Colon (tissue), 2 donors: ENCODE measurements around the gene RSPO1.
"Not testable (repeated sequence)": the region's sequence is repeated elsewhere in the genome, so short reads cannot be mapped to it uniquely, and the experiment has no call there.

Experiments used
- FAIRE-seq: peaks from 2 replicates; lab custom pipeline; 2012; peaks lifted over from hg19 to GRCh38; lab: Jason Lieb, UNC
- donor health status: control.
- donor health status: control.

Gene RSPO1, protein sequence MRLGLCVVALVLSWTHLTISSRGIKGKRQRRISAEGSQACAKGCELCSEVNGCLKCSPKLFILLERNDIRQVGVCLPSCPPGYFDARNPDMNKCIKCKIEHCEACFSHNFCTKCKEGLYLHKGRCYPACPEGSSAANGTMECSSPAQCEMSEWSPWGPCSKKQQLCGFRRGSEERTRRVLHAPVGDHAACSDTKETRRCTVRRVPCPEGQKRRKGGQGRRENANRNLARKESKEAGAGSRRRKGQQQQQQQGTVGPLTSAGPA

DNA sequence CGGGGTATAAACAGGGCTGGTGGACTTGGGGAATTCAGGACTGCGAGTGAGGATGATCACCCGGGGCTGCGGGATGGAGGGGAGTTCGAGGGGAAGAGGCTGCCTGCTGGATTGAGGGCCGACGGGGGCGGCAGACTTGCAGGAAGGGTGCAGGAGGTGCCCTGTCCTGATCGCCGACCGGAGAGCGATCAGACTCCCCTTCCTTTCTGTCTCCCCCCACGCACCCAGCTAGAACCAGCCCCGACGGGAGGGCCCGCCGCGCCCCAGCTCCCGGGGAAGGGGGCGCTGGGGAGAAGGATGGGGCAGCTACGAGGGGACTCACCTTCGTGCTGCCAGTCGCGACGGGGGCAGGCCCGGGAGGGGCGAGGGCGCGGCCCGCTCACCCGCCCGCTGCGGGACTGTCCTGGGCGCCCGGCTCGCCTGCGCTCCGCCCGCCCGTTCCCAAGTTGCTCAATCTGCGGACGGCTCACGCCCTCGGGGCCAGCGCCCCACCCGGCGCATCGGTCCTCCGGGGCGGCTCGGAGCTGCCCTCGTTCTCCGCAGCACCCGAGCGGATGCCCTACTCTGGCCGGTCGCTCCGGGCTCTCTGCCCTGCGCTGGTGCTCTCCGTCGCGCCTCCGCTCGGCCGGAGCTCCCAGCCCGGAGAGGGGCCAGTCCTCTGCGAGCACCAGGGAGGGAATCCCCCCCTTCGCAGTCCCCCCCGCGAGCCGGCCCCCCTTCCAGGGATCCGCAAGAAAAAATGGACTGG is at the start of gene RSPO1:
TSS of gene RSPO1 (minus strand) at position 649 of the 748 bp plus-strand sequence. CDS start 5,231 bp downstream, outside the sequence.
- no peak for FAIRE-seq

GRCh38 chr1:37684182-37684581 is 49.5 kb upstream of the RSPO1 start:
- FAIRE-seq: not testable (repeated sequence)

GRCh38 chr1:37682334-37682987 is 47.8 kb upstream of the RSPO1 start:
- FAIRE-seq: no peak

DNA sequence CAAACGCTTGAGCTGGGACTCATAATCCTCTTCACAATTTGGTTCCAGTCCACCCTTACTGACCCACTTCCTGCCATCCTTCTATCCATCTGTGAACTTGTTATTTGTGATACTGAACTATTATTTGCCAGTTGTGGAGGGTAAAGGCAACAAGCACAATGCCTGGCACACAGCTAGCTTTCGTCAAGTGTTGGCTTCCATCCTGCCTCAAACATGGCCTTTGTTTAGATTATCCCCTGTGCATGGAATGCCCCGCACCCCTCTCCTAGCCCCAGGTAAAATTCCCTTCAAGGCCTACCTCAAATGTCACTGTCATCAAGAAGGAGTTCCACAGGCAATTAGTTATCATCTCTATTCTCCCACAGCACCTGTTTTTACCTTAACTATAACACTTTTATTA is 46.2 kb upstream of the RSPO1 start:
- no peak for FAIRE-seq

DNA sequence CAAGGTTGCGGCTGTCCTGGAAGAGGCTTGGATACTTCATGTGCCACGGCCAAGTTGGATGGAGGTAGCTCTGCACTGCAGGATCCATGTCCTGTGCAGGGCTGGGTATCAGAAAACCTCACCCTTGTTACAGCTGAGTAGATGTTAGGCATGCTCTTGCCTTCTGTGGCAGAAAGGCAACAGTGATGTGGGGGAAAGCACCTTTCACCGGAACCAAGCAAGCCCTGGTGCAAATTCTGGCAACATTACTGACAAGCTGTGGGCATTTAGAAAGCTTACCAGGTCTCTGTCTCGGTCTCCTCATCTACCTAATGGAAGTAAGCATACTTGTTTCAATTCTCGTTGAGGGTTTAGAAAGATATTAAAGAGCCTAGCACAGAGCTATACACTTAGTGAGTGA is 43.1 kb upstream of the RSPO1 start:
- no peak for FAIRE-seq

- FAIRE-seq: no peak
Measured at GRCh38 chr1:37677143-37677439, 42.4 kb upstream of the RSPO1 start.

- FAIRE-seq: no peak
Measured at GRCh38 chr1:37676281-37677142, 41.8 kb upstream of the RSPO1 start.

DNA sequence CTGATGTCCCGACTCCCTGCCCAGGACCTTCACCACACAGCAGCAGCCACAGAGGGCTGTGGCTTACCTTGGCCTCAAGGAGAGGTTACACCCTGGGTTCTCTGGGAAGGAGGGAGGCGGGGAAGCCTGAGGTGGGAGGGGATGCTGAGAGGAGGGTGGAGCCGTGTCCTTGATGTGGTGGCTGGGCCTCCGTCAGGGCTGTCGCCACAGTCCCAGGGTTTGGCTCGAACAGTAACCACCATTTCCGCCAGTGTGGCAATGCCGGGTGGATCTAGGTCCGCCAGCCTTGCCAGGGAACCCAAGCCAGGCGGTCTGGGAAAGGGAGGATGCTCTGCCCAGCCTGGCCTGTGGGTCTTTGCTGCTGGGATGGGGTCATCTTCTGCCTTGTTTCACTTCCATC is 39.2 kb upstream of the RSPO1 start:
- FAIRE-seq: no peak

DNA sequence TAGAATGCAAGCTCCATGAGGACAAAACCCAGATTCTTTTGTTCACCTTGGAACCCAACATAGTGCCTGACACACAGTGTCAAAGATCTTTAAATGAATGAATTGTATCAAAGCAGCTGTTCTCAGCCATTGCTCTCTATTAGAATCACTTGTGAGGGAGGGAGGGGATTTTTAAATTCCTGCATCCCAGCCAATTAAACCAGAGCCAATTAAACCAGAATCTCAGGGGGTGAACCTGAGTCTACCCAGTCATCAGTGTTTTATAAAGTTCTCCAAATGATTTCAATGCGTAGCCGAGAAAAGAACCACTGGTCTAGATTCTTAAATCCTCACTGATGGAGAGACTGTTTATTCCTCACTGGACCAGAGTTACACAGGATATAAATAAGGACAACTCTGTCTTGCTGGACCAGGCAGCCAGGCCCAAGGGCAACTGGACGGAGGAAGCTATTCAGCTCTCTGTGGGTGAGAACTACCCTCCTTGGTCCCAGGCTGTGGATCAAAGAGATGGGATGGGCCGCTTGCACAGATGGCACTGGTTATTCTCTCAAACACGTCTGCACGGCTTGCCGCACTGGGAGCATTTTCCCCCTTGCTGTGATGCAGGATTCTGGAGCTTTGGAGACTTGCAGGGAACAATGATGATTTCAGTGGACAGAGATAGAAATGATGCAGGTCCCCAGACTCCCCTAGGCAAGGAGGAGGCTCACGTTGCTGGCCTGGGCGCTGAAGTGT is 37.6 kb upstream of the RSPO1 start:
- no peak for FAIRE-seq

DNA sequence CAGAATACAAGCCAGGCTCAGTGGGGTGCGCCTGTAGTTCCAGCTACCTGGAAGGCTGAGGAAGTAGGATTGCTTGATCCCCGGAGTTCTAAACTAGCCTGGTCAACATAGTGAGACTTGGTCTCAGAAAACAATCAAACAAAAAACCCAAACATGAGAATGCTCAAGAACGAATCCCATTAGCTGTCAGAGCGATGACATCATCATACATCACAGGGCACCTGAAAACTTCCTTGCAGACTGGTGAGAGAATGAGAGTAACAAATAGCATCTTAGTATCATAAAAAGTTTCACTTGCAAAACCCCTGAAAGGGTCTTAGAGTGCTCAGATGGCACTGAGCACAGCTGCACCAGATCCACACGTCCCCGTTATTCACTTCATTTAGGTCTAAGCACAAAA is 36.6 kb upstream of the RSPO1 start:
- no peak for FAIRE-seq

DNA sequence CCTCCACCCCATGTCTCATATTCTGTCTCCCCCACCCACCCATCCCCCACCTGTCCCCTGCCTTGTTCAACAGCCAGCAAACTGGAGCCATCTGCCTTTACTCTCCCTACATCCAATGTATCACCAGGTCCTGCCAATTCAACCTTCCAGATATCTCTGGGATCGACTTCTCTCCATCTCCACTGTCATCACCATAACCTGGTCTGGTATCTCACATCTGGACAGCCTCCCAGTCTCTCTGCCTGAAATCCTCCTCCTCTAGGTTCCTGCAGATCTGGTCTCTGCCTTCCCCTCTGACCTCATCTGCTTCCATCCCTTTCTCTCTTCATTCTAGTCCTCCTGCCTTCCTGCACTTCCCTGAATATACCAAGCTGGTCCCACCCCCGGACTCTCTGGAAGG is 35.4 kb upstream of the RSPO1 start:
- no peak for FAIRE-seq

GRCh38 chr1:37667023-37667671 is 32.5 kb upstream of the RSPO1 start:
- FAIRE-seq: no peak

- no peak for FAIRE-seq
Measured at GRCh38 chr1:37666241-37666867, 31.7 kb upstream of the RSPO1 start.

DNA sequence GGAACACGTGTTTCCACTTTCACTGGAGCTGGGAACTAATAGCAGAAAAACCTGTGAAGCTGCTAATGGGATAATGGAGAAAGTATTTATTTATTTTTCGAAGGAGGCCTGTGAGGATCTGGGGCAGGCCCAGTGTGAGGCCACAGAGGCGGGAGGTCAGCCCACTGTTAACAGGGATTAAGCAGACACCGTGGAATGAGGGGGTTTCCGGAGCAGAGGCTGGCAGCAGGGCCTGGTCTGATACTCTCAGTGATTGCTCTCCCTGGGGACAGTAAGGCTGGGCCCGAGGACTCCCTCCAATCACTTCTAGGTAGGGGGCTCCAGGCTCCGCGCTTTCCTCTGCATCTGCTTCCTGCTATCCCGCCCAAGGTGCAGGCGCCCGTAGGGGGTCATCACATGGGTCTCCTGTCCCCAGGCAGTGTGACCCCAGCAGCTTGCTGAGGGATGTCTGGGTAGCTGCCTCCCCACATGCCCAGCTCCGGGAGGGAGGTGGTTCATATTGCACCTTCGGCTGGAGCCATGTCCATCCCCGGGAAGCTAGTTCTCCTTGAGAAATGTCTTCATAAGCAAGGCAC is 28.8 kb upstream of the RSPO1 start:
- FAIRE-seq: no peak

GRCh38 chr1:37662031-37662755 is 27.5 kb upstream of the RSPO1 start:
- no peak for FAIRE-seq

DNA sequence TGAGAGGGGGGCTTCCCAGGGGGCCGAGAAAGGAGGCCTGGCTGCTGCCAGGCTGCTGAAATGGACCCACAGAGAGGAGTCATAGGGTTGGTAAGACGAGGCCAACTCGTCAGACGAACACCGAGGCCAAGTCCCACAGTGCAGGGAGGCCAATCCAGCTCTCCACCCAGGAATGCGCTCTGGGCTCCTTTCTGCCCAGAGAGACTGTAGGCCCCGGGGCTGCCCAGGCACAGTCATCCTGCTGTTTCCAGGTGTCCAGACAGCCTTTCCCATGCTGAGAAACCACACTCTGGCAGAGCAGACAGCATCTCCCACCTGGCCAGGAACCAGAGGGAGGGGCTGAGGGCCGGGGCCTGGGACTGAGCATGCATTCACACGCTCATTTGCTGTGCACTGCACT is 26.7 kb upstream of the RSPO1 start:
- no peak for FAIRE-seq

- FAIRE-seq: no peak
Measured at GRCh38 chr1:37660664-37661063, 26.0 kb upstream of the RSPO1 start.

GRCh38 chr1:37658486-37658885 is 23.8 kb upstream of the RSPO1 start:
- FAIRE-seq: no peak

DNA sequence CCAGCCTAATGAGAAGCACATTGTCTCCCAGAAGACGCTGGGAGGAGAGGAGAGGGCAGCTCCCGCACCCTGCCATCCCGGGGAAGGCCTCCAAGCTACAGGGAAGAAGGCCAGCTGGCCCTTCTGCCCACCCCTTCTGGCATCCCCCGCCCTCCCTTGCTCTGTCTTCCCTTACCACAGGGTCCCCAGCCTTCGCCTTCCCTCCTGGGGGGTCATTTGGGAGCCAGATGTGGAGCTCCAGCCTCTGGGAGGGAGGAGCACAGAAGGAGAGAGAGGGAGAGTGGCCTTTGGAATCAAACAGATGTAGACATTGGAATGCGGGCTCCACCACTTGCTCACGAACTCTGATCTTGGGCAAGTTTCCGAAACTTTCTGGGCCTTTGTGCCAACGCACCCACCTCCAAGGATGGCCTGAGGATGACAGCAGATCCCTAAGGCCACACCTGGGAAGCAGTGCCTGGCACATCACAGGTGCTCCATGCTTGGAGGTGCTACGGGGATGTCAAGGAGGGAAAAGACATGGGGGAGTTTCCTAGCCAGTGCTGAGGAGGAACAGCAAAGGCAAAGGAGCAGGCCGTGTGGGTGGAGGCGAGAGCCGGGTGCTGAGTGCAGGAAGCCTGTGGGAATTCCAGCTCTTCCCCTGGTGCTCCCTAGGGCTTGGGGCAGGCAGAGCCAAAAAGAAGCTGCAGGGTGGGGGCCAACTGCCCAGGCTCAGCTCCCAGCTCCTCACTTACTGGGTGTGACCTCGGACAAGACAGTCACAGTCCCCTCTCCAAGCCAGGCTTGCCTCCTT is 23.1 kb upstream of the RSPO1 start:
- no peak for FAIRE-seq
